ENCODE data around the gene PTPRK.

Gene PTPRK

DNA sequence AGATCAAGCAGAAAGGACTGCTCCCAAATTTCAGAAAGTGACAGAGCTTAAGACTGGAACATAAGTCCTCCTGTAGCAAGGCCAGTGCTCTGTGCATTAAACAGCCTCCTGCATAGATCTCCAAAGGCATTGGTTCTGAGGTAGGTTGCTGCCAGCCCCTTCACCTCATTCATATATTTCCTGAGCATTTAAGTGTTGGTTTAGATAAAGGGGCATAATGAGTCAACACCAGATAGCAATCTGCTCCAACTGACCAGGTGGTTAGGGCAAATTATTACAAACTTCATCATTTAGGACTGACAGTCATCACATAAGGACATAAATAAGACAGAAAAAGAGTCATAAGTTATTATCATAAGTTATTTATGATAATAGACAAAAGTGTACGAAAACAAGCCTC, 10.7 kb downstream of the PTPRK start:
- TF ChIP-seq, protein P1, sequence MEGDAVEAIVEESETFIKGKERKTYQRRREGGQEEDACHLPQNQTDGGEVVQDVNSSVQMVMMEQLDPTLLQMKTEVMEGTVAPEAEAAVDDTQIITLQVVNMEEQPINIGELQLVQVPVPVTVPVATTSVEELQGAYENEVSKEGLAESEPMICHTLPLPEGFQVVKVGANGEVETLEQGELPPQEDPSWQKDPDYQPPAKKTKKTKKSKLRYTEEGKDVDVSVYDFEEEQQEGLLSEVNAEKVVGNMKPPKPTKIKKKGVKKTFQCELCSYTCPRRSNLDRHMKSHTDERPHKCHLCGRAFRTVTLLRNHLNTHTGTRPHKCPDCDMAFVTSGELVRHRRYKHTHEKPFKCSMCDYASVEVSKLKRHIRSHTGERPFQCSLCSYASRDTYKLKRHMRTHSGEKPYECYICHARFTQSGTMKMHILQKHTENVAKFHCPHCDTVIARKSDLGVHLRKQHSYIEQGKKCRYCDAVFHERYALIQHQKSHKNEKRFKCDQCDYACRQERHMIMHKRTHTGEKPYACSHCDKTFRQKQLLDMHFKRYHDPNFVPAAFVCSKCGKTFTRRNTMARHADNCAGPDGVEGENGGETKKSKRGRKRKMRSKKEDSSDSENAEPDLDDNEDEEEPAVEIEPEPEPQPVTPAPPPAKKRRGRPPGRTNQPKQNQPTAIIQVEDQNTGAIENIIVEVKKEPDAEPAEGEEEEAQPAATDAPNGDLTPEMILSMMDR (IDR thresholded peaks at IDR 0.05; ENCODE audit: insufficient read depth, low read length, poor library complexity, severe bottlenecking), result no peak
- Histone ChIP-seq H3K36me3 (ENCODE audit: control insufficient read depth, insufficient read depth, low read length) (no peaks in the 10 kb centered on the region), H3K4me3 (replicated peaks; ENCODE audit: low read depth, low read length) (no peak overlapping the region), H3K27me3 (replicated peaks; ENCODE audit: control insufficient read depth, insufficient read depth, low read length) (no peaks in the 10 kb centered on the region)
- DNase-seq (ENCODE audit: extremely low read depth, insufficient read length), result no peak

DNA sequence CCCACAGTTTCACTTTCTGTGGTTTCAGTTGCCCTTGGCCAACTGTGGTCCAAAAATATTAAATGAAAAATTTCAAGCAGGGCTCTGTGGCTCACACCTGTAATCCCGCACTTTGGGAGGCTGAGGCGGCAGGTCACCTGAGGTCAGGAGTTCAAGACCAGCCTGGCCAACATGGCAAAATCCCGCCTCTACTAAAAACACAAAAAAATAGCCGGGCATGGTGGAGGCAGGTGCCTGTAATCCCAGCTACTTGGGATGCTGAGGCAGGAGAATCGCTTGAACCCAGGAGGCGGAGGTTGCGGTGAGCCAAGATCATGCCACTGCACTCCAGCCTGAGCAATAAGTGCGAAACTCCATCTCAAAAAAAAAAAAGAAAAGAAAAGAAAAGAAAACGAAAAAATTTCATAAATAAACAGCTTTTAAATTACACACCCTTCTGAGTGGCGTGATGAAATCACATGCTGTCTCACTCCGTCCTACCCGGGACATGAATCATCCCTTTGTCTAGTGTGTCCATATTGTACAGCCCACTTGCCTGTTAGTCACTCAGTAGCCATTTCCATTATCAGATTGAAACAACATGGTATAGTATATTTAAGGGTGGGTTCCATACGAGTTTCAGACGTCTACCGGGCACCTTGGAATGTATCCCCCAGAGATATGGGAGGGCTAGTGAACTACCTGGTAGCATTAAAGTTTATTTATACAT, 11.7 kb downstream of the PTPRK start:
- Histone ChIP-seq H3K4me3 (replicated peaks; ENCODE audit: low read depth, low read length) (no peak overlapping the region), H3K27me3 (replicated peaks; ENCODE audit: control insufficient read depth, insufficient read depth, low read length) (no peaks in the 10 kb centered on the region), H3K36me3 (ENCODE audit: control insufficient read depth, insufficient read depth, low read length) (no peaks in the 10 kb centered on the region)
- DNase-seq (ENCODE audit: extremely low read depth, insufficient read length), result no peak
- TF ChIP-seq, protein P1 (IDR thresholded peaks at IDR 0.05; ENCODE audit: insufficient read depth, low read length, poor library complexity, severe bottlenecking), result no peak

DNA sequence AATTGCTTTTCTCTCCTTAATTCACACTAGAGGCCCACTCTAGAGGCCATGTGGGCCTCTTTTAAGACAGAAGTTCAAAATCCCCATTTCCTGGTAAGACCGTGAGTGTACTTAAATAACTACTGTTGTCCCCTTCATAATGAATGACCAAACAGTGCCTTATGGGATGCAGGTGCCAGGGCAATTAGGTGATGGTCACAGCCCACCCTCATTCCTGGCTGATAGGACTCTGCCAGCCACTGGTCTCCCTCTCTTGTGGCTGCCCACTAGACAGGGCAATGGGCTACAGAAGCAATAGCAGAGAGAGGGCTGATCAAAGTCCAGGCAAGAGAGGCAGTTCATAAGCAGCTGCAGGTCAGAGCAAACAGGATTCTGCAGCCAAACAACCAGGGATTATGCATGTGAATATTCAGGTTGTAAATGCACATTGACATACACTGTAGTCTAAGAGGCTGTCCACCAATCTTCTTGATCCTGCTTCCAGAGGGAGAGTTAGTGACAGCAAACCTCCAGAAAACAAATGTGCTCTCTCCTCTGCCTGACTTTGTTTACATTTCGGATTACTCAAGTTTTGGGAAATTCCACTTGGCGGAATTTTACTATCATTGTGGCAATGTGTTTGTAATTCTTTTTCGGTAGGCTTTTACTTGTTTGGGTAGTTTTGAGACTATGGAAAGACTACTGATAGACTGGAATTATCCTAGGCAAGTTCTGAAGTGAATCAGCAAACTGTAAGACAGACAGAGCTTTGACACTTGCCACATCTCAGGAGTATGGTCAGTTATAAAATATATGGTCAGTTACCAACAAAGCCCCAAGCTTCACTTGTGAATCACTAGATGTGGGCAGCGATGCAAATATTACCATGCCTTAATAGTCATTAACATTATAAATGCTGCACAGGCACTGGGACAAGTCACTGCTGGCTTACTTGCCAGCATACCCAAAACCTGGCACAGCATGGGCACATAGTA, 12.8 kb downstream of the PTPRK start:
- TF ChIP-seq, protein P1 (IDR thresholded peaks at IDR 0.05; ENCODE audit: insufficient read depth, low read length, poor library complexity, severe bottlenecking), result no peak
- no peak for DNase-seq (ENCODE audit: extremely low read depth, insufficient read length)
- Histone ChIP-seq H3K27me3 (replicated peaks; ENCODE audit: control insufficient read depth, insufficient read depth, low read length) (no peaks in the 10 kb centered on the region), H3K4me3 (replicated peaks; ENCODE audit: low read depth, low read length) (no peak overlapping the region), H3K36me3 (ENCODE audit: control insufficient read depth, insufficient read depth, low read length) (no peaks in the 10 kb centered on the region)

DNA sequence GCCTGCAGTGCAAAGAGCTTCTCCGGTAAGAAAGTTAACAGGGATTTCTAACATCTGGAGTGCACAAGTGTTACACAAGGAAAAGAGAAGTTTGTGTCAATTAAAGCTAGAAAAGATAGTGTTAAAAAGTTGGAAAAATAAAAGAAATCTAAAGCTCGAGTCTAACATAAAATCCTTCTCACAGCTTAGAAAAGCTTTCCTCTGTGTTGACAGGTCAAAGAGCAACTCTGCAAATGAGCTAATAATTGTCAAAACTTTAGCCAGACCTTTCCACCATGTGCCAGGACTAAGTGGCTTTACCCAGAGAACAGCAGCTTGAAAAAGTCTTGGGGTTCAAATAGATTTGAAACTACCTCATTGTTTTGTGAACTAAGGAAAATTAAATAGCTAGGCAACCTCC, 14.8 kb downstream of the PTPRK start:
- TF ChIP-seq, protein P1 (IDR thresholded peaks at IDR 0.05; ENCODE audit: insufficient read depth, low read length, poor library complexity, severe bottlenecking), result no peak
- no peak for DNase-seq (ENCODE audit: extremely low read depth, insufficient read length)
- no peaks in the 10 kb centered on the region for H3K27me3 ChIP-seq (replicated peaks; ENCODE audit: control insufficient read depth, insufficient read depth, low read length)
- no peaks in the 10 kb centered on the region for H3K36me3 ChIP-seq (ENCODE audit: control insufficient read depth, insufficient read depth, low read length)
- no peak overlapping the region for H3K4me3 ChIP-seq (replicated peaks; ENCODE audit: low read depth, low read length)

DNA sequence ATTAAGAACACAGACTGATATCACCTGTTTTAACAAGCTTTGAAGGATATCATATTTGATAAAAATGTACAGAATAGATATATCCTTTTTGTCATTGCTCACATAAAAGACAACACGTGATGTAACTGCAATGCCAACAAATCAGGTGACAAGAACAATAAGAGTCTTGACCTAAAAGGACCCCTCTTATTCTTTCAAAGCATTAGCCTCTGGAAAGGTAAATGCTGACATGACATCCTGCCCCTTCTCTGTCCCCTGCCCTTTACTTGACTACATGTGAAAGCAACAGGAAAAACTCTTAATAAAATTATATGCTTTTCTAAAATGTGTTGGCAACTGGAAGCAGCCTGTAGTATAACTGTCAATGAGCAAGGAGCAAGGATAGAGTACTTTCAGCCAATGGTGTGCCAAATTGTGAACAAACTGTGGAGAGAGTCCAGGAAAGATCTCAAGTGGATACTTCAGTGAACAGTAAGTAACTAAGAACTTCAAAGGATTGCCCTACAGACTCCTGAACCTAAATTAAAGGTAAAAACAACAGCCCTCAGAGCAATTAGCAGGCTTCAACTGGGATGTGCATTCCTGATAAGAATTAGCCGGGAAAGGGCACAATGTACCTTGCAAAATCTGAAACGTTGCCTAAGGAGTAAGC, 16.3 kb downstream of the PTPRK start:
- Histone ChIP-seq H3K36me3 (ENCODE audit: control insufficient read depth, insufficient read depth, low read length) (no peaks in the 10 kb centered on the region), H3K4me3 (replicated peaks; ENCODE audit: low read depth, low read length) (no peak overlapping the region), H3K27me3 (replicated peaks; ENCODE audit: control insufficient read depth, insufficient read depth, low read length) (no peaks in the 10 kb centered on the region)
- no peak for DNase-seq (ENCODE audit: extremely low read depth, insufficient read length)
- TF ChIP-seq, protein P1 (IDR thresholded peaks at IDR 0.05; ENCODE audit: insufficient read depth, low read length, poor library complexity, severe bottlenecking), result no peak
